ENCODE measurements around the gene ZNF511. TPM values are rescaled to one million over a fixed set of nuclear protein-coding genes. Genes with fewer than 3 reads are reported as not detected.

The ZNF511 gene
- total and polyA plus RNA-seq, 2 of the 4 experiments (the other 2 are of a cell fraction) = 13.6 to 32.6 TPM

Small RNA genes lying within 50 kb of the gene (microRNA-seq; reads per million reads assigned to microRNA genes)
- not detected for gene BANF1P2 (ENCODE audit: insufficient read depth, insufficient read length)

Small RNA genes lying within 50 kb of the gene (small RNA-seq; reads per million reads assigned to genes)
- gene BANF1P2 = 0 reads per million in 5 experiments

Other genes with a start within 250 kb of the ZNF511 start
- not detected in 2 replicates for gene ADGRA1, start 221.0 kb upstream of the ZNF511 start, total RNA-seq (2012; rRNA removed)
- gene ADGRA1, start 221.0 kb upstream of the ZNF511 start, polyA plus RNA-seq (2012; rRNA removed) = not detected in 2 replicates
- 0.18 and 0.56 TPM in 2 replicates for gene KNDC1, start 148.7 kb upstream of the ZNF511 start, total RNA-seq (2012; rRNA removed)
- gene KNDC1, start 148.7 kb upstream of the ZNF511 start, polyA plus RNA-seq (2012; rRNA removed) = 1.1 TPM in 2 replicates
- not detected in 2 replicates for gene UTF1, start 78.7 kb upstream of the ZNF511 start, total RNA-seq (2012; rRNA removed)
- gene UTF1, start 78.7 kb upstream of the ZNF511 start, polyA plus RNA-seq (2012; rRNA removed) = not detected in 2 replicates
- gene VENTX, start 71.1 kb upstream of the ZNF511 start, total RNA-seq (2012; rRNA removed) = not detected in 2 replicates
- not detected in 2 replicates for gene VENTX, start 71.1 kb upstream of the ZNF511 start, polyA plus RNA-seq (2012; rRNA removed)
- under 0.01 and 0.28 TPM in 2 replicates for gene ADAM8, start 32.0 kb upstream of the ZNF511 start, total RNA-seq (2012; rRNA removed)
- gene ADAM8, start 32.0 kb upstream of the ZNF511 start, polyA plus RNA-seq (2012; rRNA removed) = 0.74 and 0.90 TPM in 2 replicates
- gene TUBGCP2, start within 50 bp of the ZNF511 start, total RNA-seq (2012; rRNA removed) = 65.0 and 72.6 TPM in 2 replicates
- gene TUBGCP2, start within 50 bp of the ZNF511 start, polyA plus RNA-seq (2012; rRNA removed) = 48.1 and 48.6 TPM in 2 replicates
- not detected in 2 replicates for gene CALY, start 28.0 kb downstream of the ZNF511 start, total RNA-seq (2012; rRNA removed)
- gene CALY, start 28.0 kb downstream of the ZNF511 start, polyA plus RNA-seq (2012; rRNA removed) = 0.34 and 0.62 TPM in 2 replicates
- not detected in 2 replicates for gene PRAP1, start 38.5 kb downstream of the ZNF511 start, total RNA-seq (2012; rRNA removed)
- gene PRAP1, start 38.5 kb downstream of the ZNF511 start, polyA plus RNA-seq (2012; rRNA removed) = not detected in 2 replicates
- 26.3 and 28.1 TPM in 2 replicates for gene FUOM, start 49.1 kb downstream of the ZNF511 start, total RNA-seq (2012; rRNA removed)
- 52.8 and 71.2 TPM in 2 replicates for gene FUOM, start 49.1 kb downstream of the ZNF511 start, polyA plus RNA-seq (2012; rRNA removed)
- 60.8 and 71.1 TPM in 2 replicates for gene ECHS1, start 64.4 kb downstream of the ZNF511 start, total RNA-seq (2012; rRNA removed)
- 83.3 and 84.2 TPM in 2 replicates for gene ECHS1, start 64.4 kb downstream of the ZNF511 start, polyA plus RNA-seq (2012; rRNA removed)
- gene PAOX, start 70.3 kb downstream of the ZNF511 start, total RNA-seq (2012; rRNA removed) = 3.6 and 3.8 TPM in 2 replicates
- 4.3 and 4.5 TPM in 2 replicates for gene PAOX, start 70.3 kb downstream of the ZNF511 start, polyA plus RNA-seq (2012; rRNA removed)
- gene MTG1, start 85.2 kb downstream of the ZNF511 start, total RNA-seq (2012; rRNA removed) = 38.0 and 38.5 TPM in 2 replicates
- 64.8 and 70.0 TPM in 2 replicates for gene MTG1, start 85.2 kb downstream of the ZNF511 start, polyA plus RNA-seq (2012; rRNA removed)
- gene SPRN, start 115.7 kb downstream of the ZNF511 start, total RNA-seq (2012; rRNA removed) = 0.28 and 0.36 TPM in 2 replicates
- 2.3 and 2.4 TPM in 2 replicates for gene SPRN, start 115.7 kb downstream of the ZNF511 start, polyA plus RNA-seq (2012; rRNA removed)
- gene SCART1, start 145.0 kb downstream of the ZNF511 start, total RNA-seq (2012; rRNA removed) = 0.28 and 0.54 TPM in 2 replicates
- gene SCART1, start 145.0 kb downstream of the ZNF511 start, polyA plus RNA-seq (2012; rRNA removed) = 1.5 and 2.1 TPM in 2 replicates
- 0.36 and 0.56 TPM in 2 replicates for gene CYP2E1, start 218.4 kb downstream of the ZNF511 start, total RNA-seq (2012; rRNA removed)
- 1.1 and 1.7 TPM in 2 replicates for gene CYP2E1, start 218.4 kb downstream of the ZNF511 start, polyA plus RNA-seq (2012; rRNA removed)